Stimulated activated CD8-positive, alpha-beta memory T cell treated with anti-CD3 and anti-CD28 coated beads, Interleukin-2, amount 100 ng/mL, for 1 hour (primary cell): Measurements from ENCODE around the gene LCOR.

Experiments used
- DNase-seq, 2 donors: peaks; one replicate each; pipeline ENCODE4 v3.0.0-alpha.2; 2020; ENCODE audit warnings: low read depth in 2 of 2

The LCOR gene

DNA sequence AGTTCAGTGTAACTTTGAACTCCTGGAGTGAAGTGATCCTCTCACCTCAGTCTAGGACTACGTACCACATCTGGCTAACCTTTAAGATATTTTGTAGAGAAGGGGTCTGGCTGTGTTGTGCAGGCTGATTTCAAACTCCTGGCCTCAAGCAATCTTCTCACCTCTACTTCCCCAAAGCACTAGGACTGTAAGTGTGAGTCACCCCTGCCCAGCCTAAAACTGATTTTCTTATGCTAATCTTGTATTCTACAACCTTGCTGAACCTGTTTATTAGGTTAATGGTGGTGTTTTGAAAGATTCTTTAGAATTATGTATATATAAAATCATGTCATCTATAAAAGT, 58.0 kb downstream of the LCOR start:
- no peak for DNase-seq

- DNase-seq, result no peak
Observed at GRCh38 chr10:96890580-96890979, 58.5 kb downstream of the LCOR start.

GRCh38 chr10:96891840-96892239, 59.7 kb downstream of the LCOR start:
- no peak for DNase-seq

DNA sequence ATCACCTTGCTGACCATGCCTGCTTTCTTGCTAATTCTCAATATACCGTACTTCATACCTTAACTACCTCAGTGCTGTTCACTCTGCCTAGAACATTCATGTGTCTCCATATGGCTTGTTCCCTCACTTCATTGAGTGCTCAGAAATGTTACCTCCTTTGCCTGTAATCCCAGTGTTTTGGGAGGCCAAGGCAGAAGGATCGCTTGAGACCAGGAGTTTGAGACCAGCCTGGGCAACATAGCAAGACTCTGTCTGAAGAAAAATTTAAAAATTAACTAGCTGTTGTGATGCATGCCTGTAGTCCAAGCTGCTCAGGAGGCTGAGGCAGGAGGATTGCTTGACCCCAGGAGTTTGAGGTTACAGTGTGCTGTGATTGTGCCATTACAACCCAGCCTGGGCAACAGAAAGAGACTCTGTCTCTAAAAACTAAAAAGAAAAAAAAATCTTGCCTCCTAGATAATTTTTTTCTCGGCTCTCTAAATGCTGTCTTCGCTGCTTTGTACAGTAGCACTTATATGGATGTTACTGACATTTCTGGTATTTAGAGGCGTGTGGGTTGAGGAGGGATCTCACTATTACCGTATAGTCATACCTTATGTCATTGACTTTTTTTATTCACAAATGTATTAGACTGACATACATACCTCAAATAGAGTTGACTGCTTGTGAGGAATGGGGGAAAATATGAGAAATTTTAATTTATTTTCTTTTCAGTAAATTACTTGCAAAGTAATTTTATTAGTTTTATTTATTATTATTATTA, 63.7 kb downstream of the LCOR start:
- no peak for DNase-seq

DNA sequence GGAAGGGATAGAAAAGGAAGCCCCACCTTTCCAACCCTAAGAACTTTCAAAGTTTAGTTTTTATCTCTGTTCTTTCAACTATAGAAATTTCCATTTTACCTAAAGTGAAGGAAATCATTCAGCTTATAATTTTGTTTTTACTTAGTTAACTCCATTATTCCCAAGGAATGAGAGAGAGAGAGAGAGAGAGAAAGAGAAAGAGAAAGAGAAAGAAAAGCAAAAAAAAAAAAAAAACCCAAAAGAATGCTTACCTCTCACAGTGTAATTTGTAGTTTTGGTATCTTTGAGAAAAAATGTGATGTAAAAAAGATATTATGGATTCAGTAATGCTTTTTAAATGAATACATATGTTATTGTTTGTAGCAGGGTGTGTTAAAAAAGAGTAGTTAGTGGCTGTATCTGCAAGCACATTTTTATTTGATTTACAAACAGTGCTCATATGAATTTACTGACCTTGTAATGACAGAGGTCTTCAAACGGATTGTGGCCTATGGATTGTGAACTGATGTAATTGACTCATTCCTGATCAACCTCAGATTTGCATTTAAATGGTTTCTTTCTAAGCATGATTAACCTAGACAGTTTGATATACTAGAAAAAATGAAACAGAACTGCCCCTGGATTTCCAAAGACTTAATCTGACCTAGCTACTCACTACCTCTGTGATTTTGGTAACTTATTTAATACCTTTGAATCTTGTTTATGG, 64.9 kb downstream of the LCOR start:
- no peak for DNase-seq

GRCh38 chr10:96902117-96902516, 70.0 kb downstream of the LCOR start:
- no peak for DNase-seq

- DNase-seq, result no peak
Observed at GRCh38 chr10:96902731-96903358, 70.7 kb downstream of the LCOR start.

GRCh38 chr10:96904648-96905047, 72.5 kb downstream of the LCOR start:
- no peak for DNase-seq

GRCh38 chr10:96906864-96907263, 74.8 kb downstream of the LCOR start:
- DNase-seq, result no peak

GRCh38 chr10:96910488-96911395, 78.6 kb downstream of the LCOR start:
- no peak for DNase-seq

DNA sequence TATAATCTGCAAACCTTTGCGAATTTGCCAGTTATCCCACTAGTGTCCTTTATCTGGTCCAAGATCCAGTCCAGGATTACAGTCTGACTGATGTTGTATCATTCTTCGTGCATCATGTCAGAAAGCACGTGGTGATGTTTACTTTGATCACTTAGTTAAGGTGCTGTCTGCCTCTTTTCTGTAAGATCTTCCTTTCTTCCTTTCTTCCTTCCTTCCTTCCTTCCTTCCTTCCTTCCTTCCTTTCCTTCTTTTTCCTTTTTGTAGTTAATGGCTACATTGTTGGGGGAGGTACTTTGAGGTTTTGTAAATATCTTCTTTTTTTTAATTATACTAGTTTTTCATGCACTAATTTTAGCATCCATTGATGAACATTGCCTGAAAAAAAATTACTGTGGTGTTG, 80.3 kb downstream of the LCOR start:
- DNase-seq, result no peak

DNA sequence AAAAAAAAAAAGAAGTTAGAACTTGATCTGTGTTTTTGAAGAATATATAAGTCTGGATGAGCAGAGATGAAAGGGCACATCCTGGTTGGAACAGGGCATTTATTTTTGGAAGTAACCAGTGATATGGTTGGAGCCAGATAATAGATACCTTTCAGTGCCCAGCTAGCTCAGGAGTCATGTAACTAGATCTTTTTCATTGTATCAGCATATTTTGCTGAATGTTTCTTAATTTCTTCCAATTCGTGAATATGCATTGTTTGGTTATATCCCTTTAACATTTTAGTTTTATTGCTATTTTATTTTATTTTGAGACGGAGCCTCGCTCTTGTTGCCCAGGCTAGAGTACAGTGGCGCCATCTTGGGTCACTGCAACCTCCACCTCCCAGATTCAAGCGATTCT, 81.8 kb downstream of the LCOR start:
- no peak for DNase-seq

DNA sequence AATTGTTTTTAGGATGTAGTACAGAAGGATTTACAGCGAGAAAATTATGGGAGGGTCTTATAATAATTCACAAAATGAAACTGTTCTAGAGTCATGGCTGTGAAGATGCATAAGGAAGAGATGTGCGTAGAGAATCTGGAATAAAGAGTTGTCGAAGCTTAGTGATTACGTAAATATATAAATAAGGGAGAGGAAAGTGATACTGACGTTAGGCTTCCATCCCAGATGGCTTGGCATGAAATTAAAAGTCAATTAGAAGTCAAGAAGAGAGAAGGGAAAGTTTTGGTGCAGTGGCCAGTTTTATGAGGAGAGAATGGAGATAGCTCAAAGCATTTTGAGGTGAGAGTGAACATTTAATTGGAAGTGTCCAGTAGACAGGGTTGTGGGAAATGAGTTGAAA, 85.5 kb downstream of the LCOR start:
- DNase-seq, result no peak

DNA sequence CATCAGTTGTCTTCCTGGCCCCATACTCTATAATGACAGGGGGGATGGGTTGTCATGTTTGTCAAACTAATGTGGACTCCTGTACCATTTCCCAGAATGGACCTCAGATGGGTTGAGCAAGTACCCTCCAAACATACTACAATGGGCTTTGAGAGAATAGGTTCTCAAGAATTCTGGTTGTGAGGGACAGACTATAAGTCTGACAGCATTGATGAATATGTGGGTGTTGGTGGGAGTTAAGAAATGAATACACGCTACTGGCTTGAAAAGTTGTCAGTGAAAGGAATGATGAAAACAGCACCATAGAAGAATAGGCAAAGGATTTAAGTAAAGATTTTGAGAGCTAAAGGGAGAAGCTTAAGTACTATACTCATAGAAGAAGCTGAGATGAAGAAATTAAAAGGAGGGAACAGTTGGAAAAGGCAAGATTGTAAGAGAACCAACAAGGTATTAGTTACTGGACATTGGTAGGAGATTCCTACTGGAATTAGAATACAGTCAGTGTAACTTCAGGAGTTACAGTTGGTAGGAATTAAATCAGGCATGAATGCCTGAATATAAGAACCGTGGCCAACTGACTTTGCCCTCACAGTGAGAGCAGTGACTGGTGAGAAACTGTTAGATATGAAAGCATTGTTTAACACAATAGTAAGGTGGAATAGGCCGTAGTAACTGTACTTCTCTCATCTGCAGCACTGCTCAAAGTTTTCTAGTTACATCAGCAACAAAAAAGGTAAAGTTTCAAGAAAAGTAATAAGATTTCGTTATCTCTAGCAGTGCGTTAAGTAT, 86.3 kb downstream of the LCOR start:
- no peak for DNase-seq

DNA sequence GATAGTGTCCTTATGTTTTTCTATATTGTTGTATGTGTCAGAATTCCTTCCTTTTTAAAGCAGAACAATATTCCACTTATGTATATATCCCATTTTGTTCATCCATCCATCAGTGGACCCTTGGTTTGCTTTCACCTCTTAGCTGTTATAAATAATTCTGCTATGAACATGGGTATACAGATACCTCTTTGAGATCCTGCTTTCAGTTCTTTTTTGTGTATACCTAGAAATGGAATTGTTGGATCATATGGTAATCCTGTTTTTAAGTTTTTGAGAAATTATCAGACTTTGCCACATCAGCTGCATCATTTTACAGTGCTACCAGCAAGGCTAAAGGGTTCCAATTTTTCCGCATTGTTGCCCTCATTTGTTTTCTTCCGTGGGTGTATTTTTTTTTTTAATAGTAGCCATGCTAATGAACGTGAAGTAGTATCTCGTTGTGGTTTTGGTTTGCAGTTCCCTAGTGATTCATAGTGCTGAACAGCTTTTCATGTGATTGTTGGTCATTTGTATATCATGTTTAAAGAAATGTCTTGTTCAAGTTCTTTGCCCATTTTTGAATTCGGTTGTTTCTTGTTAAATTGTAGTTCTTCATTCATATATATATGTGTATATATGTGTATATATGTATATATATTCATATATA, 87.8 kb downstream of the LCOR start:
- DNase-seq, result no peak

DNA sequence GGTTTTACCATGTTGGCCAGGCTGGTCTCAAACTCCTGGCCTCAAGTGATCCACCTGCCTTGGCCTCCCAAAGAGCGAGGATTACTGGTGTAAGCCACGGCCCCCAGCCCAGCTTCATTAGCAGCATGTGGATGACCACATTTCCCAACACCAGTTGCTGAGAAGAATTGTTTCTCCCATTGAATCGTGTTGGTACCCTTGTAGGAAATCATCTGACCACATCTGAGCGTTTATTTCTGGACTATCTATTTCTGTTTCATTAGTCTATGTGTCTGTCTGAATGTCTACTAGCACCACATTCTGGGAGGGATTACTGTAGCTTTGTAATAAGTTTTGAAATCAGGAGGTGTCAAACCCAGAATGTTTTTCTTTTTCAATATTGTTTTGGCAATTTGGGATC, 89.6 kb downstream of the LCOR start:
- no peak for DNase-seq

- DNase-seq, result no peak
Observed at GRCh38 chr10:96922978-96923948, 91.2 kb downstream of the LCOR start.

DNA sequence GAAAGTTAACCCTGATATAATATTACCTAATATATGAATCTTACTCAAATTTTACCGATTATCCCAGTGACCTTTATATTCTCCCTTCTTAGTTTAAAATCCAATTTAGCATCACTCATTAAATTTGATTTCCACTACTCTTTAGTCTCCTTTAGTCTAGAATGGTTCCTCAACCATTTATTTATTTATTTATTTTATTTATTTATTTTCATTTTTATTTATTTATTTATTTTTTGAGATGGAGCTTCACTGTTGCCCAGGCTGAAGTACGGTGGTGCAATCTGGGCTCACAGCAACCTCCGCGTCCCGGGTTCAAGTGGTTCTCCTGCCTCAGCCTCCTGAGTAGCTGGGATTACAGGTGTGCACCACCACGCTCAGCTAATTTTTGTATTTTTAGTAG, 92.8 kb downstream of the LCOR start:
- DNase-seq, result no peak

DNA sequence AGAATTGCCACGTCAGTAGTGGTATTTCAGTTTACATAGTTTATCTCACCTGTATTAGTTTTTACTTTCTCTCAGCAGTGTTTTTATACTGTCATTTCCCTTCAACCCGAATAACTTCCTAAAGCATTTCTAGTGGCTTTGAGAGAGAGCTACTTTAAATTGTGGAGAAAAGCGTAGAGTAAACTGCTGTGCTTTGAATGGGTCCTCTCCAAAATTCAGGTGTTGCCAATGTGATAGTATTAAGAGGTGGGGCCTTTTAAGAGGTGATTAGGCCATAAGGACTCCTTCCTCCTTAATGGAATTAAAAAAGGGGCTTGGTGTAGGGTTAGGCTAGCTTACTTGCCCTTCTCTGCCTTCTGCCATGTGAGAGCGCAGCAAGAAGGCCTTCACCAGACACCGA, 98.4 kb downstream of the LCOR start:
- DNase-seq, result no peak

- no peak for DNase-seq
Observed at GRCh38 chr10:96935148-96935547, 103.0 kb downstream of the LCOR start.
